ENCODE measurements around the gene NTSR2.

Gene NTSR2

GRCh38 chr2:11659115-11659475, 10.9 kb downstream of the NTSR2 start:
- Histone ChIP-seq H4K8ac (ENCODE audit: low read depth, low read length) (no peak overlapping the region), H3K4me1 (ENCODE audit: control insufficient read depth in 2 of 2, insufficient read depth in 1 of 2, low read depth in 1 of 2, low read length in 2 of 2) (no peaks in the 10 kb centered on the region), H2BK15ac (ENCODE audit: low read length) (no peak overlapping the region), H2BK120ac (ENCODE audit: low read depth, low read length) (no peak overlapping the region), H2AK5ac (ENCODE audit: low read depth, low read length) (no peak overlapping the region), H2BK5ac (ENCODE audit: low read length) (no peak overlapping the region), H3K9me3 (replicated peaks in 1 of 2; ENCODE audit: control insufficient read depth in 2 of 2, insufficient read depth in 1 of 2, low read depth in 1 of 2, low read length in 2 of 2) (peaks cover 6 to 11% of the 10 kb centered on the region in 2 donors), H2AFZ (ENCODE audit: low read length) (no peak overlapping the region), H3K79me1 (ENCODE audit: low read depth, low read length) (no peaks in the 10 kb centered on the region), H3K14ac (ENCODE audit: low read length) (no peak overlapping the region), H3K4ac (ENCODE audit: low read length) (no peak overlapping the region), H3K23ac (ENCODE audit: low read depth, low read length, poor library complexity) (no peak overlapping the region), H3K4me3 (ENCODE audit: low read length in 2 of 2) (no peak overlapping the region), H3K27me3 (ENCODE audit: control insufficient read depth in 3 of 3, insufficient read depth in 3 of 3, low read depth in 1 of 3, low read length in 3 of 3) (no peaks in the 10 kb centered on the region), H3K36me3 (replicated peaks in 1 of 2; ENCODE audit: control insufficient read depth in 2 of 2, insufficient read depth in 2 of 2, low read length in 2 of 2) (no peaks in the 10 kb centered on the region), H3K4me2 (ENCODE audit: insufficient read depth, low read length, poor library complexity, severe bottlenecking) (no peak overlapping the region), H3K18ac (ENCODE audit: low read length) (peak overlapping the region; percentile 1), H3K27ac (replicated peaks; ENCODE audit: low read length) (no peak overlapping the region), H2BK12ac (ENCODE audit: low read length) (no peak overlapping the region), H4K91ac (ENCODE audit: low read depth, low read length, poor library complexity) (no peak overlapping the region), H3K9ac (ENCODE audit: low read depth, low read length, poor library complexity) (no peak overlapping the region)
- no CpG with 5 or more reads among the region's 11 CpGs for WGBS, 2 donors (ENCODE audit: extremely low coverage in 2 of 2, insufficient read length in 2 of 2, insufficient replicate concordance in 1 of 2)
- DNase-seq (ENCODE audit: low spot score) = no peak

GRCh38 chr2:11658208-11659114, 11.5 kb downstream of the NTSR2 start:
- no peaks in the 10 kb centered on the region for H3K79me1 ChIP-seq (ENCODE audit: low read depth, low read length)
- H3K9me3 ChIP-seq (replicated peaks in 1 of 2; ENCODE audit: control insufficient read depth in 2 of 2, insufficient read depth in 1 of 2, low read depth in 1 of 2, low read length in 2 of 2) = peaks cover 6 to 11% of the 10 kb centered on the region in 2 donors
- no peak overlapping the region for H3K4me3 ChIP-seq (ENCODE audit: low read length in 2 of 2)
- H3K4me1 ChIP-seq (ENCODE audit: control insufficient read depth in 2 of 2, insufficient read depth in 1 of 2, low read depth in 1 of 2, low read length in 2 of 2) = no peaks in the 10 kb centered on the region
- WGBS, 2 donors (ENCODE audit: extremely low coverage in 2 of 2, insufficient read length in 2 of 2, insufficient replicate concordance in 1 of 2) = no CpG with 5 or more reads among the region's 19 CpGs
- H3K23ac ChIP-seq (ENCODE audit: low read depth, low read length, poor library complexity) = no peak overlapping the region
- H3K18ac ChIP-seq (ENCODE audit: low read length) = no peak overlapping the region
- no peak overlapping the region for H3K14ac ChIP-seq (ENCODE audit: low read length)
- no peaks in the 10 kb centered on the region for H3K27me3 ChIP-seq (ENCODE audit: control insufficient read depth in 3 of 3, insufficient read depth in 3 of 3, low read depth in 1 of 3, low read length in 3 of 3)
- no peak overlapping the region for H3K4ac ChIP-seq (ENCODE audit: low read length)
- no peak overlapping the region for H4K8ac ChIP-seq (ENCODE audit: low read depth, low read length)
- DNase-seq (ENCODE audit: low spot score) = no peak
- H2AK5ac ChIP-seq (ENCODE audit: low read depth, low read length) = no peak overlapping the region
- H2BK15ac ChIP-seq (ENCODE audit: low read length) = no peak overlapping the region
- no peak overlapping the region for H3K9ac ChIP-seq (ENCODE audit: low read depth, low read length, poor library complexity)
- H2BK12ac ChIP-seq (ENCODE audit: low read length) = no peak overlapping the region
- H2AFZ ChIP-seq (ENCODE audit: low read length) = no peak overlapping the region
- H3K36me3 ChIP-seq (replicated peaks in 1 of 2; ENCODE audit: control insufficient read depth in 2 of 2, insufficient read depth in 2 of 2, low read length in 2 of 2) = no peaks in the 10 kb centered on the region
- H2BK120ac ChIP-seq (ENCODE audit: low read depth, low read length) = no peak overlapping the region
- H3K4me2 ChIP-seq (ENCODE audit: insufficient read depth, low read length, poor library complexity, severe bottlenecking) = no peak overlapping the region
- H4K91ac ChIP-seq (ENCODE audit: low read depth, low read length, poor library complexity) = peak overlapping the region; percentile 33
- H2BK5ac ChIP-seq (ENCODE audit: low read length) = no peak overlapping the region
- H3K27ac ChIP-seq (replicated peaks; ENCODE audit: low read length) = no peak overlapping the region

GRCh38 chr2:11657646-11658045, 12.3 kb downstream of the NTSR2 start:
- Histone ChIP-seq H3K9me3 (replicated peaks in 1 of 2; ENCODE audit: control insufficient read depth in 2 of 2, insufficient read depth in 1 of 2, low read depth in 1 of 2, low read length in 2 of 2) (peaks cover 6% of the 10 kb centered on the region in 2 donors), H3K18ac (ENCODE audit: low read length) (peak overlapping the region; percentile 65), H2AK5ac (ENCODE audit: low read depth, low read length) (no peak overlapping the region), H3K79me1 (ENCODE audit: low read depth, low read length) (no peaks in the 10 kb centered on the region), H3K23ac (ENCODE audit: low read depth, low read length, poor library complexity) (no peak overlapping the region), H3K36me3 (replicated peaks in 1 of 2; ENCODE audit: control insufficient read depth in 2 of 2, insufficient read depth in 2 of 2, low read length in 2 of 2) (no peaks in the 10 kb centered on the region), H3K14ac (ENCODE audit: low read length) (no peak overlapping the region), H2BK12ac (ENCODE audit: low read length) (no peak overlapping the region), H3K27ac (replicated peaks; ENCODE audit: low read length) (no peak overlapping the region), H3K27me3 (ENCODE audit: control insufficient read depth in 3 of 3, insufficient read depth in 3 of 3, low read depth in 1 of 3, low read length in 3 of 3) (no peaks in the 10 kb centered on the region), H4K91ac (ENCODE audit: low read depth, low read length, poor library complexity) (no peak overlapping the region), H4K8ac (ENCODE audit: low read depth, low read length) (no peak overlapping the region), H2BK15ac (ENCODE audit: low read length) (no peak overlapping the region), H2BK5ac (ENCODE audit: low read length) (no peak overlapping the region), H3K4me1 (ENCODE audit: control insufficient read depth in 2 of 2, insufficient read depth in 1 of 2, low read depth in 1 of 2, low read length in 2 of 2) (no peaks in the 10 kb centered on the region), H3K4me2 (ENCODE audit: insufficient read depth, low read length, poor library complexity, severe bottlenecking) (no peak overlapping the region), H3K9ac (ENCODE audit: low read depth, low read length, poor library complexity) (peak overlapping the region; percentile 35), H2BK120ac (ENCODE audit: low read depth, low read length) (no peak overlapping the region), H3K4me3 (ENCODE audit: low read length in 2 of 2) (peak overlapping the region in 1 of 2 donors; percentile 56), H3K4ac (ENCODE audit: low read length) (no peak overlapping the region), H2AFZ (ENCODE audit: low read length) (no peak overlapping the region)
- DNase-seq (ENCODE audit: low spot score) = no peak
- no CpG with 5 or more reads among the region's 11 CpGs for WGBS, 2 donors (ENCODE audit: extremely low coverage in 2 of 2, insufficient read length in 2 of 2, insufficient replicate concordance in 1 of 2)

- Histone ChIP-seq H2BK5ac (ENCODE audit: low read length) (no peak overlapping the region), H2BK120ac (ENCODE audit: low read depth, low read length) (no peak overlapping the region), H3K23ac (ENCODE audit: low read depth, low read length, poor library complexity) (no peak overlapping the region), H2AFZ (ENCODE audit: low read length) (no peak overlapping the region), H4K8ac (ENCODE audit: low read depth, low read length) (no peak overlapping the region), H3K4me2 (ENCODE audit: insufficient read depth, low read length, poor library complexity, severe bottlenecking) (no peak overlapping the region), H3K36me3 (replicated peaks in 1 of 2; ENCODE audit: control insufficient read depth in 2 of 2, insufficient read depth in 2 of 2, low read length in 2 of 2) (no peaks in the 10 kb centered on the region), H3K4me3 (ENCODE audit: low read length in 2 of 2) (peak overlapping the region in 1 of 2 donors; percentile 31), H2BK12ac (ENCODE audit: low read length) (no peak overlapping the region), H2AK5ac (ENCODE audit: low read depth, low read length) (no peak overlapping the region), H3K9ac (ENCODE audit: low read depth, low read length, poor library complexity) (peak overlapping the region; percentile 7), H2BK15ac (ENCODE audit: low read length) (no peak overlapping the region), H3K18ac (ENCODE audit: low read length) (no peak overlapping the region), H3K14ac (ENCODE audit: low read length) (no peak overlapping the region), H3K27ac (replicated peaks; ENCODE audit: low read length) (no peak overlapping the region), H3K9me3 (replicated peaks in 1 of 2; ENCODE audit: control insufficient read depth in 2 of 2, insufficient read depth in 1 of 2, low read depth in 1 of 2, low read length in 2 of 2) (peaks cover 6% of the 10 kb centered on the region in 2 donors), H3K27me3 (ENCODE audit: control insufficient read depth in 3 of 3, insufficient read depth in 3 of 3, low read depth in 1 of 3, low read length in 3 of 3) (no peaks in the 10 kb centered on the region), H3K4ac (ENCODE audit: low read length) (no peak overlapping the region), H3K79me1 (ENCODE audit: low read depth, low read length) (no peaks in the 10 kb centered on the region), H4K91ac (ENCODE audit: low read depth, low read length, poor library complexity) (no peak overlapping the region), H3K4me1 (ENCODE audit: control insufficient read depth in 2 of 2, insufficient read depth in 1 of 2, low read depth in 1 of 2, low read length in 2 of 2) (no peaks in the 10 kb centered on the region)
- WGBS, 2 donors (ENCODE audit: extremely low coverage in 2 of 2, insufficient read length in 2 of 2, insufficient replicate concordance in 1 of 2) = no CpG with 5 or more reads among the region's 11 CpGs
- DNase-seq (ENCODE audit: low spot score) = no peak
Observed at GRCh38 chr2:11657195-11657594, 12.8 kb downstream of the NTSR2 start.

Measured in neuronal stem cell (in vitro differentiated cells).